OCI-LY7 (cell line): Measurements from ENCODE around the gene MED27. TPM values are rescaled to one million over a fixed set of nuclear protein-coding genes. Genes with fewer than 3 reads are reported as not detected.

Experiments
- BruUV-seq: library from RNA; stranded (reverse); fragments of 400-500 nt; replicated peaks from 2 replicates; lab custom pipeline; 2021; lab: Mats Ljungman, UMichigan
- CTCF ChIA-PET: fragments of 300-600 bp; sonication (Branson Sonifier 250); formaldehyde crosslinking; loops from one replicate; lab custom pipeline; 2022; ENCODE audit warnings: antibody characterized with exemption; ENCODE audit not compliant: unreplicated experiment; lab: Charles Lee
- POLR2A ChIA-PET: fragments of 300-600 bp; sonication (Branson Sonifier 250); formaldehyde crosslinking; loops from one replicate; lab custom pipeline; 2022; ENCODE audit warnings: antibody characterized with exemption; lab: Charles Lee
- DNase-seq: peaks from one replicate; pipeline ENCODE4 v3.0.0-alpha.2; 2015; ENCODE audit warnings: low spot score
- H2AFZ ChIP-seq: fragments of 200-600 bp; sonication (generic), shearing (Covaris generic); 2 replicates; pipeline ENCODE4 v1.6.1; 2014; ENCODE audit warnings: mild to moderate bottlenecking, antibody characterized with exemption, low read length, moderate library complexity
- H3K27ac ChIP-seq: fragments of 200-600 bp; sonication (generic); 2 replicates; pipeline ENCODE4 v1.5.1; 2014; ENCODE audit warnings: mixed run types, low read depth, mild to moderate bottlenecking, moderate library complexity, low read length, inconsistent platforms; ENCODE audit not compliant: poor library complexity, severe bottlenecking
- H3K36me3 ChIP-seq: fragments of 200-600 bp; sonication (generic); 2 replicates; pipeline ENCODE4 v1.6.1; 2014; ENCODE audit warnings: mild to moderate bottlenecking, antibody characterized with exemption, low read length, moderate library complexity, mixed read lengths; ENCODE audit not compliant: insufficient read depth
- H3K4me1 ChIP-seq: fragments of 200-600 bp; sonication (generic); 2 replicates; pipeline ENCODE4 v1.5.1; 2014; ENCODE audit warnings: mild to moderate bottlenecking, low read length; ENCODE audit not compliant: insufficient read depth, poor library complexity, severe bottlenecking
- H3K4me2 ChIP-seq: fragments of 200-600 bp; sonication (generic); 2 replicates; pipeline ENCODE4 v1.6.1; 2014; ENCODE audit warnings: mild to moderate bottlenecking, low read length
- H3K4me3 ChIP-seq: fragments of 200-600 bp; sonication (generic); 2 replicates; pipeline ENCODE4 v1.5.1; 2014; ENCODE audit warnings: mild to moderate bottlenecking, low read depth, low read length; ENCODE audit not compliant: poor library complexity, severe bottlenecking
- H3K79me2 ChIP-seq: fragments of 200-600 bp; sonication (generic); 2 replicates; pipeline ENCODE4 v1.6.1; 2016; ENCODE audit warnings: low read depth, mild to moderate bottlenecking, low read length, moderate library complexity, mixed read lengths; ENCODE audit not compliant: insufficient read depth
- H3K9me2 ChIP-seq: fragments of 200-600 bp; sonication (generic); 2 replicates; pipeline ENCODE4 v1.6.1; 2016; ENCODE audit warnings: mild to moderate bottlenecking, low read length, mixed read lengths; ENCODE audit not compliant: insufficient read depth
- H3K9me3 ChIP-seq: fragments of 200-600 bp; sonication (generic); 2 replicates; pipeline ENCODE4 v1.6.1; 2014; ENCODE audit warnings: mild to moderate bottlenecking, mixed run types, low read length, mixed read lengths
- H4K20me1 ChIP-seq: fragments of 200-600 bp; sonication (generic); 2 replicates; pipeline ENCODE4 v1.6.1; 2014; ENCODE audit warnings: mild to moderate bottlenecking, antibody characterized with exemption, low read length, moderate library complexity, mixed read lengths; ENCODE audit not compliant: insufficient read depth
- EZH2phosphoT487 ChIP-seq: fragments of 200-600 bp; sonication (generic); IDR thresholded peaks from 2 replicates; pipeline ENCODE4 v1.6.1; 2018; ENCODE audit warnings: low read depth, borderline replicate concordance, mild to moderate bottlenecking, mixed run types, antibody characterized with exemption, low read length, moderate library complexity, mixed read lengths
- intact Hi-C: fragments of 100-400 bp; cut with micrococcal nuclease; formaldehyde crosslinking; loops from one replicate; pipeline ENCODE4 v1.10.0; 2022; ENCODE audit not compliant: unreplicated experiment
- total RNA-seq, 2 experiments: library from RNA; depleted of rRNA in 1 of 2; stranded (reverse); fragments of >200 nt in 1 of 2; shearing (Covaris generic) in 1 of 2; gene quantifications; 2 replicates each; pipeline ENCODE4 v1.2.3, GENCODE V29; 2014 to 2022
- TF ChIP-seq, protein P1 (sequence below): fragments of 200-600 bp; sonication (generic); conservative IDR thresholded peaks from 2 replicates; pipeline ENCODE4 v1.5.1; 2014; ENCODE audit warnings: mild to moderate bottlenecking, antibody characterized with exemption, low read length, moderate library complexity, mixed read lengths

The MED27 gene
- total RNA-seq, 2 experiments from 2014 or later: 23.1 to 32.6 TPM

- intact Hi-C loops: no loop called here
- CTCF ChIA-PET: no interaction called here
- BruUV-seq: no TSS peak
Measured at GRCh38 chr9:132046456-132046855, 33.2 kb downstream of the MED27 start.

DNA sequence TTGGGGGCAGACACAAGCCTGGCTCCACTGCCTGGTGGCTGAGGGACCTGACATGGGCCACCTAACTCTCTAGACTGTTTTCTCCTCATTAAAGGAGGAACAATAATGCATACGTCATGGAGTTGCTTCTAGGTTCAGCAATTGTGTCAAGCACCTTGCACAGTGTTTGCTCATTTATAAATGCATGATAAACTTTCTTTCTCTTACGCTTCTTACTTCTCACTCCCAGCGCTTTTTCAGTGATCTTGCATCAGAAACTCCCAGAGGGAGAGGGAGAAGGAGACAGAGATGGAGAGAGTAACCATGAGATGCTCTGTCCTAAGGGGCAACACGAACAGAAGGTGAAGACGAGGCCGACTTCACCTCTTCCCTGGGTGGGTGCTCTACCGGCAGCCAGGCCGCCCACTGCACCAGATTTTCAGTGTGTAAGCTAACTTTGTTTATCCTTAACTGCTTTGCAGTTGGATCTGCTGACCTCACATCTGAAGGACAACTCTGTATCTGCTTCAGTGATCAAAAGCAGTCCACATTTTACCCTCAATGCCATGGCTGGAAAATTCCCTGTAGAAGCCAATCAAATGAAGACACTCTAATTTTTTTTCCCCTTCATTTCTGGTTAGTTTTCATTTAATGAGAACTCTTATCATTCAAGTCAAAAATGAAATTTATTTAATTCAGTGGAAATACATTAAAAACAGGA lies 35.3 kb downstream of the MED27 start:
- Histone ChIP-seq H3K4me3 (no peak overlapping the region), H3K9me2 (no peaks in the 10 kb centered on the region), H3K4me2 (no peak overlapping the region), H3K27ac (no peak overlapping the region), H4K20me1 (peaks cover 10% of the 10 kb centered on the region), H3K9me3 (no peaks in the 10 kb centered on the region), H3K79me2 (no peaks in the 10 kb centered on the region), H3K36me3 (no peaks in the 10 kb centered on the region), H3K4me1 (no peaks in the 10 kb centered on the region), H2AFZ (no peak overlapping the region)
- ChIA-PET POLR2A (no interaction called here), CTCF (no interaction called here)
- BruUV-seq: no TSS peak
- no peak for DNase-seq
- intact Hi-C loops: no loop called here
- TF ChIP-seq, protein P1, sequence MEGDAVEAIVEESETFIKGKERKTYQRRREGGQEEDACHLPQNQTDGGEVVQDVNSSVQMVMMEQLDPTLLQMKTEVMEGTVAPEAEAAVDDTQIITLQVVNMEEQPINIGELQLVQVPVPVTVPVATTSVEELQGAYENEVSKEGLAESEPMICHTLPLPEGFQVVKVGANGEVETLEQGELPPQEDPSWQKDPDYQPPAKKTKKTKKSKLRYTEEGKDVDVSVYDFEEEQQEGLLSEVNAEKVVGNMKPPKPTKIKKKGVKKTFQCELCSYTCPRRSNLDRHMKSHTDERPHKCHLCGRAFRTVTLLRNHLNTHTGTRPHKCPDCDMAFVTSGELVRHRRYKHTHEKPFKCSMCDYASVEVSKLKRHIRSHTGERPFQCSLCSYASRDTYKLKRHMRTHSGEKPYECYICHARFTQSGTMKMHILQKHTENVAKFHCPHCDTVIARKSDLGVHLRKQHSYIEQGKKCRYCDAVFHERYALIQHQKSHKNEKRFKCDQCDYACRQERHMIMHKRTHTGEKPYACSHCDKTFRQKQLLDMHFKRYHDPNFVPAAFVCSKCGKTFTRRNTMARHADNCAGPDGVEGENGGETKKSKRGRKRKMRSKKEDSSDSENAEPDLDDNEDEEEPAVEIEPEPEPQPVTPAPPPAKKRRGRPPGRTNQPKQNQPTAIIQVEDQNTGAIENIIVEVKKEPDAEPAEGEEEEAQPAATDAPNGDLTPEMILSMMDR: no peak
- no peak for TF ChIP-seq EZH2phosphoT487

More at GRCh38 chr9:132046456-132046855, 33.2 kb downstream of the MED27 start:
- no peaks in the 10 kb centered on the region for H3K36me3 ChIP-seq
- H3K9me2 ChIP-seq: no peaks in the 10 kb centered on the region
- no peak overlapping the region for H3K4me3 ChIP-seq
- H3K4me2 ChIP-seq: no peak overlapping the region
- no peaks in the 10 kb centered on the region for H3K4me1 ChIP-seq
- no peaks in the 10 kb centered on the region for H3K9me3 ChIP-seq
- no peak overlapping the region for H2AFZ ChIP-seq
- no peak for DNase-seq
- TF ChIP-seq EZH2phosphoT487: no peak
- TF ChIP-seq, protein P1: no peak
- H3K27ac ChIP-seq: no peak overlapping the region
- POLR2A ChIA-PET: no interaction called here
- no peaks in the 10 kb centered on the region for H3K79me2 ChIP-seq
- peaks cover 11% of the 10 kb centered on the region for H4K20me1 ChIP-seq

- Histone ChIP-seq H3K4me3 (no peak overlapping the region), H3K9me2 (no peaks in the 10 kb centered on the region), H3K4me2 (no peak overlapping the region), H4K20me1 (peaks cover 3% of the 10 kb centered on the region; the same call in 1 of the 2 replicates), H3K4me1 (no peaks in the 10 kb centered on the region), H2AFZ (no peak overlapping the region), H3K79me2 (no peaks in the 10 kb centered on the region), H3K27ac (no peak overlapping the region), H3K36me3 (no peaks in the 10 kb centered on the region), H3K9me3 (no peaks in the 10 kb centered on the region)
- ChIA-PET CTCF (no interaction called here), POLR2A (no interaction called here)
- no peak for DNase-seq
- BruUV-seq: no TSS peak
- intact Hi-C loops: no loop called here
- TF ChIP-seq EZH2phosphoT487: no peak
- TF ChIP-seq, protein P1: no peak
Measured at GRCh38 chr9:132043708-132044107, 36.0 kb downstream of the MED27 start.
